HepG2 (cell line): ENCODE results near the gene BMPR2. TPM values are rescaled to one million over a fixed set of nuclear protein-coding genes. Genes with fewer than 3 reads are reported as not detected.
A peak's percentile ranks its signal among the peaks of the same experiment; 100 is the strongest.

Experiments used
- ADNP ChIP-seq: sonication (generic); formaldehyde crosslinking; IDR thresholded peaks from 2 replicates; pipeline ENCODE4 v1.4.0; 2020; ENCODE audit warnings: missing genetic modification reagents
- AKAP8 ChIP-seq: sonication (generic); formaldehyde crosslinking; IDR thresholded peaks from 2 replicates; pipeline ENCODE4 v1.5.1; 2020; ENCODE audit warnings: mild to moderate bottlenecking, missing genetic modification reagents
- CHD2 ChIP-seq: IDR thresholded peaks from 2 replicates; pipeline ENCODE4 v1.6.1; 2011; ENCODE audit warnings: low read depth, low read length, improper control_type of control experiment
- ELF1 ChIP-seq: sonication (generic); formaldehyde crosslinking; IDR thresholded peaks from 2 replicates; pipeline ENCODE4 v1.4.0; 2020; ENCODE audit warnings: missing genetic modification reagents
- FOXK2 ChIP-seq: fragments of 450-650 bp; IDR thresholded peaks from 2 replicates; pipeline ENCODE4 v1.6.1; 2016
- HNRNPLL ChIP-seq: fragments of 200-400 bp; formaldehyde crosslinking; IDR thresholded peaks from 2 replicates; pipeline ENCODE4 v1.6.1; 2017; ENCODE audit warnings: mild to moderate bottlenecking, low read depth, low read length; ENCODE audit not compliant: poor library complexity, severe bottlenecking
- KDM4B ChIP-seq: sonication (generic); formaldehyde crosslinking; IDR thresholded peaks from 2 replicates; pipeline ENCODE4 v1.4.0; 2020; ENCODE audit warnings: missing genetic modification reagents
- KDM5B ChIP-seq: sonication (generic); formaldehyde crosslinking; IDR thresholded peaks from 2 replicates; pipeline ENCODE4 v1.4.0; 2020; ENCODE audit warnings: missing genetic modification reagents, mild to moderate bottlenecking, borderline replicate concordance
- MIER2 ChIP-seq: IDR thresholded peaks from 2 replicates; pipeline ENCODE4 v1.6.1; 2016; ENCODE audit warnings: missing biosample characterization, missing genetic modification reagents
- MTA3 ChIP-seq: sonication (generic); formaldehyde crosslinking; IDR thresholded peaks from 2 replicates; pipeline ENCODE4 v1.4.0; 2020; ENCODE audit warnings: missing genetic modification reagents
- MYC ChIP-seq: sonication (generic); formaldehyde crosslinking; IDR thresholded peaks from 2 replicates; pipeline ENCODE4 v1.9.0; 2021; ENCODE audit warnings: missing genetic modification reagents, borderline replicate concordance
- NBN ChIP-seq: fragments of 450-650 bp; conservative IDR thresholded peaks from 2 replicates; pipeline ENCODE4 v1.6.1; 2017
- NFE2 ChIP-seq: sonication (generic); formaldehyde crosslinking; IDR thresholded peaks from 2 replicates; pipeline ENCODE4 v1.4.0; 2020; ENCODE audit warnings: missing genetic modification reagents
- PBX3 ChIP-seq: sonication (generic); formaldehyde crosslinking; IDR thresholded peaks from 2 replicates; pipeline ENCODE4 v1.8.1; 2023; ENCODE audit warnings: missing genetic modification reagents, inconsistent platforms, borderline replicate concordance
- SCMH1 ChIP-seq: sonication (generic); formaldehyde crosslinking; IDR thresholded peaks from 2 replicates; pipeline ENCODE4 v1.9.0; 2021; ENCODE audit warnings: missing genetic modification reagents, mild to moderate bottlenecking, borderline replicate concordance
- SNAI1 ChIP-seq: sonication (generic); formaldehyde crosslinking; IDR thresholded peaks from 2 replicates; pipeline ENCODE4 v1.5.0; 2020; ENCODE audit warnings: mild to moderate bottlenecking, missing genetic modification reagents, borderline replicate concordance
- TFAP4 ChIP-seq: sonication (generic); IDR thresholded peaks from 2 replicates; pipeline ENCODE4 v1.6.1; 2016; ENCODE audit warnings: low read depth, borderline replicate concordance
- YEATS4 ChIP-seq: sonication (generic); formaldehyde crosslinking; IDR thresholded peaks from 2 replicates; pipeline ENCODE4 v1.4.0; 2020; ENCODE audit warnings: missing genetic modification reagents, borderline replicate concordance
- ZBTB10 ChIP-seq: sonication (generic); formaldehyde crosslinking; IDR thresholded peaks from 2 replicates; pipeline ENCODE4 v1.4.0; 2020; ENCODE audit warnings: missing genetic modification reagents, borderline replicate concordance
- ZNF33A ChIP-seq: sonication (generic); formaldehyde crosslinking; IDR thresholded peaks from 2 replicates; pipeline ENCODE4 v1.5.1; 2020; ENCODE audit warnings: missing genetic modification reagents, mild to moderate bottlenecking, moderate library complexity, borderline replicate concordance
- ZNF441 ChIP-seq: sonication (generic); formaldehyde crosslinking; IDR thresholded peaks from 2 replicates; pipeline ENCODE4 v1.7.0; 2021; ENCODE audit warnings: missing genetic modification reagents, borderline replicate concordance
- ZNF512 ChIP-seq: sonication (generic); formaldehyde crosslinking; IDR thresholded peaks from 2 replicates; pipeline ENCODE4 v1.4.0; 2020; ENCODE audit warnings: mild to moderate bottlenecking, missing genetic modification reagents
- ZNF704 ChIP-seq: sonication (generic); formaldehyde crosslinking; IDR thresholded peaks from 2 replicates; pipeline ENCODE4 v1.8.1; 2023; ENCODE audit warnings: mild to moderate bottlenecking, inconsistent platforms, moderate library complexity, missing genetic modification reagents, borderline replicate concordance
- polyA plus RNA-seq, 8 experiments: library from polyadenylated mRNA; depleted of rRNA in 3 of 8; stranded (reverse) in 7 of 8; unstranded in 1 of 8; fragments of >200 nt; fragmentation: Illumina TruSeq in 4 of 8; extraction: Trizol in 4 of 8; gene quantifications; 2 replicates each; pipeline versions ENCODE4 v1.2.1 to v1.2.3, GENCODE V29; 2011 to 2016; ENCODE audit warnings: low read depth in 4 of 8, missing spikeins in 1 of 8, mixed read lengths in 1 of 8; ENCODE audit not compliant: insufficient read depth in 1 of 8
- total RNA-seq, 5 experiments: library from RNA; depleted of rRNA; stranded (reverse); fragments of >200 nt; fragmentation: Illumina TruSeq; extraction: Trizol; gene quantifications; 2 replicates each; pipeline ENCODE4 v1.2.3, GENCODE V29; 2016; ENCODE audit warnings: low read depth in 1 of 5

The BMPR2 gene
- total and polyA plus RNA-seq, 2 of the 13 experiments (the other 11 are each of a cell fraction or from before 2014, with no cell fraction given) = 5.5 to 10.3 TPM

- TF ChIP-seq TFAP4 (peak; percentile 54; the same call in 1 of the 2 replicates), KDM5B (CRISPR knock-in tag) (no peak), YEATS4 (CRISPR knock-in tag) (no peak), ZBTB10 (no peak), SNAI1 (no peak), NBN (no peak), ZNF33A (CRISPR knock-in tag) (no peak), SCMH1 (CRISPR knock-in tag) (no peak), MYC (CRISPR knock-in tag) (no peak), MTA3 (CRISPR knock-in tag) (no peak), MIER2 (CRISPR knock-in tag) (no peak), ZNF704 (CRISPR knock-in tag) (no peak), KDM4B (CRISPR knock-in tag) (no peak), PBX3 (CRISPR knock-in tag) (no peak), ELF1 (CRISPR knock-in tag) (peak; percentile 87), ZNF441 (CRISPR knock-in tag) (peak; percentile 27; the same call in 1 of the 2 replicates), CHD2 (no peak), ZNF512 (no peak), NFE2 (CRISPR knock-in tag) (no peak), FOXK2 (peak; percentile 95), ADNP (CRISPR knock-in tag) (no peak), HNRNPLL (no peak), AKAP8 (CRISPR knock-in tag) (no peak)
These were observed 118.4 kb downstream of the BMPR2 start (continued) for GRCh38 chr2:202494300-202495229.
